GM21360 (cell line): ENCODE data around the gene SACM1L.
"Not testable (repeated sequence)": the region's sequence is repeated elsewhere in the genome, so short reads cannot be mapped to it uniquely, and the experiment has no call there.

Experiments
- ATAC-seq: cut with Tn5 transposase; IDR thresholded peaks from one replicate; pipeline ENCODE4 v1.9.1; 2021; ENCODE audit warnings: mild to moderate bottlenecking, moderate library complexity; ENCODE audit not compliant: unreplicated experiment

Gene SACM1L

DNA sequence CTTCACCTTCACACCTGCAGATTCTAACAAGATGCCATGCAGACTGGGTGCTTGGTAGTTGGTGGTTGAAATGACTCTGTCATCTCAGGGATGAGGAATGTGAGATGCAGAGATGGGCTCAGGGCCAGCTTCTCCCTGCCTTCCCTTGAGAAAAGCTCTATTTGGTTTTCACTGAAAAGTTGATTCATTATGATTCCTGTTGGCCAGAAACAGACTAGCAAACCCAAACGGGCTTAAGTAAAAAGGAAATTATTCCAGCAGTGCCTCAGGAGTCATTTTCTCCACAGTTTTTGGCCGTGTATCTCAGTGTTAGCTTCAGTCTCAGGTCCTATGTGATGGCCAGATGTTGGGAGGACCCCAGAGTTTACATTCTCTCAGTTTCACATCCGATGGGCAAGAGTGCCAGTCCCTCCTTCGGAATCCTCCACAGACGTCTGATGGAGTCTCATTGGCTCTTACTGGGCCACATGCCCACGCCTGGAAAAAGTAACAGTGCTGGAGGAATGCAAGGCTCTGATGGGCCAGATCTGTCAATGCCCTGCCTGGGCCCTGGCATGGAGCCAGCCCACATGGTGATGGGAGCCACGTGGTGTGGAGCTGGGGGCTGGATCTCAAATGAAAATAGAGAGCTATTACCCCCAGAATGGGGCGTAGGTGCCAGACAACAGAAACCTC lies 22.3 kb upstream of the SACM1L start:
- no peak for ATAC-seq

DNA sequence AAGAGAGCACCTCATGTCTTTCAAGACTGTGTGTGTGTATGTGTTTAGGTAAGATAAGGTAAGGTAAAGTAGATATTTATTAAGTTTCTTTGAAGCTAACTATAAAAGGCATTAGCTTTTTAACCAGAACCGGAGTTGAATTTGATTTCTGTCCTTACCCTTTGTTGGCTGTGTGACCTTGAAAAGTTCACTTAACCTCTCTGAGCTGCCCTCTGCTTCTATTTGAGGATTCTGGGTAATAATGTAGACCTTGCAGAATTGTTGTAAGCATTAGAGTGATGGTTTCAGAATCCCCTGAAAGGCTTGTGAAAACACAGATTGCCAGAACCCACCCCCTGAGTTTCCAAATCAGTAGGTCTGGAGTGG lies 21.6 kb upstream of the SACM1L start:
- no peak for ATAC-seq

DNA sequence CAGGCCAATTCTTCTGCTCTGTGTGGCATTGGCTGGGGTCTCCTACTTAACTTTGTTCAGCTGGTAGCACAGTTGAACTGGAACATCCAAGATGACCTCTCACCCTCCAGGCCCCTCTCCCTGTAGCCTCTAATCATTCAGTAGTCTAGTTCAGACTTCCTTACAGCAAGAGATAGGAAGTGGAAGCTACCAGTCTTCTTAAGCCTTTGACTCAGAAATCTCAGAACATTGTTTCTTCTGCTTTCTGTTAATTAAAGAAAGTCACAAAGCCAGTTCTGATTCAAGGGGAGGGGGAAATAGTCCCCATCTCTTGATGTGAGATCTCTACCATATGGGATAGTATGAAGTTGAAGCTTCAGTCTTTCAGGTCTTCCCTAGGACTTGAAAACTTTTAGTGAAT lies 18.8 kb upstream of the SACM1L start:
- no peak for ATAC-seq

DNA sequence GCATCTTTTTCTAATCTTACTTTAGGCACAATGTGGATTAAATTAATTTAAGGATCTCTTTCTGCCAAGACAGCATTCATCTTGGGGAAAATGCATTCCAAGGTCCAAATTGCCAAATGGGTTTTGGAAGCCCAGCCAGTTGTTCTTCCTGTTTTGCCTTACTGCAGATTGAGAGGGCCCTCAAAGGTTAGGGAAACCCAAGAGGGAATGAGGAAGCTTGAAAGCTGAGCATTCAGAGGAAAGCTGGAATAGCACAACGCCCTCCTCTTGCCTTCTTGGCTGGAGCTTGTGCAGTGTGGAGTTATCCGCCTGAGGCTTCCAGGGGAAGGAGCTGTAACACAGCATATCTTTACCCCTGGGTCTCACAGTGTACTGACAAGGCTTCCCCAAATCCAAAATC lies 18.2 kb upstream of the SACM1L start:
- no peak for ATAC-seq

DNA sequence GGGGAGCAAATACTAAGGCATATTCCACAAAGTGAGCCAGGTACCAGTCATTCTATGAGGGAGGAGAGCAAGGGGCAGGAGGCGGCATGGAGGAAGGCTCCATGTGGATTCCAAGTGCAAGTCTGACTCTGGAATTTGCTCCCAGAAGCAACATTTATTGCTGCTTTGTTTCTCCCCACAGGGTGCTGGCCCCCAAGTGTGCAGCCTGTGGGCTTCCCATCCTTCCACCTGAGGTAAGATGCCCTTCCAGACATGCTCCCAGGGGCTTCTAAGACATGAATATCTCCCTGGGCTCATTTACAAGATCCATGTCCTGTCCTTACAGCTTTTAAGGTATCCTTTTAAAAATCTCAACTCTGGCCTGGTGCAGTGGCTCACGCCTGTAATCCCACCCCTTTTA lies 15.9 kb upstream of the SACM1L start:
- ATAC-seq, result no peak

DNA sequence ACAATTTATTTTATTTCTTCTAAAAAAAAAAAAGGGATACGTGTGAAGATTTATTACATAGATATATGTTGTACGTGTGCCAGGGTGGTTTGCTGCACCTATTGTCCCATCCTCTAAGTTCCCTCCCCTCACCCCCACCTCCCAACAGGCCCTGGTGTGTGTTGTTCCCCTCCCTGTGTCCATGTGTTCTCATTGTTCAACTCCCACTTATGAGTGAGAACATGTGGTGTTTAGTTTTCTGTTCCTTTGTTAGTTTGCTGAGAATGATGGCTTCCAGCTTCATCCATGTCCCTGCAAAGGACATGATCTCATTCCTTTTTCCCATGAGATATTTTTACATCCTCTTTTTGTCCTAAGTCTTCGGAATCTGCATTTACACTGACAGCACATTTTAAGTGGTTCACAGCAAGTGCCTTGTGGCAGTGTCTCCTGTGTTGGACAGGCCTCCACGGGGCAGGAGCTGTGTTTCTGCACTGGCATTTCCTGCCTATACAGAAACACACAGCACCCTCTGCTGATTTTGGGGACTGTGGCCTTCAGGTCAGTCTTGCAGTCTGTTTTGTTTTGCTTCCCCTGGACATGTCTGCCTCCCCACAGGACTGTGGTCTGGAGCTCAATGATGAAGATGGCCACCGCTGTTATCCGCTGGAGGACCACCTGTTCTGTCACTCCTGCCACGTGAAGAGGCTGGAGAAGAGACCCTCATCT lies 12.7 kb upstream of the SACM1L start:
- no peak for ATAC-seq

DNA sequence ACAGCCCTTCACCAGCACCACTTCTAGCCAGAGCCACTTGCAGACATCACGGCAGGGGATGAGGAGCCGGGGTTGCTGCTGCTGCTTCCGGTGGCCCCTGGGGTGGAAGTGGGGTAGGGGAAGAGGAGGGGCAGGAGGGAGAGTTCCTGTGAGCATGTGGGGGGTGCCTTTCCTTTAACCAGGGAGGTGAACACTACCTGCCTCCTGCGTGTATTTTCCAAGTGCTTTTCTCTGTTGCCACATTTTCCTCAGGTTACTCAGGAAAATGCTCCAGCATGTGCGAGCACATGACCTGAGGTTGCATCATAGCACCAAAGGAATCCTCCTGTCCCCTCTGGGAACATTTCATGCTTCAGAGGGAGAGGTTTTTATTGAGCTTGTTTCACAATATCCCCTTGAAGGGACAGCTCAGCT lies 12.2 kb upstream of the SACM1L start:
- no peak for ATAC-seq

DNA sequence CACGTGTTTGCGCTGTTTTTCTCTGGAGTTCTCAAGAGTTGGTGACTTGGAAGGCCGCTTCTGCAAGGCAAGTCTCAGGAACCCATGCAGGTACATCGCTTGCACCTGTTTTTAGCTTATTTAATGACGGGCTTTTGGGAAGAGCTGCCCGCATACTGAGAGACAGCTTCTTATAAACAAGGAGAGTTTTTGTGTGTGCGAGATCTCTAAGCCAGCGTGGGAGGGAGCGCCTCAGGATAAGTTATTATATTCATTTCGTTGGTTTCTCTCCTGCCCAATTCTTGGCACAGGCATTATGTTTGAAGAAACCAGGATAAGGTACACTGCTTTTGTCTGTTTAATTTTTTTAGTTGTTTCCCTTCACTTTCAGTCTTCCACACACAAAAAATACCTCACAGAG lies 11.4 kb upstream of the SACM1L start:
- ATAC-seq, result no peak

DNA sequence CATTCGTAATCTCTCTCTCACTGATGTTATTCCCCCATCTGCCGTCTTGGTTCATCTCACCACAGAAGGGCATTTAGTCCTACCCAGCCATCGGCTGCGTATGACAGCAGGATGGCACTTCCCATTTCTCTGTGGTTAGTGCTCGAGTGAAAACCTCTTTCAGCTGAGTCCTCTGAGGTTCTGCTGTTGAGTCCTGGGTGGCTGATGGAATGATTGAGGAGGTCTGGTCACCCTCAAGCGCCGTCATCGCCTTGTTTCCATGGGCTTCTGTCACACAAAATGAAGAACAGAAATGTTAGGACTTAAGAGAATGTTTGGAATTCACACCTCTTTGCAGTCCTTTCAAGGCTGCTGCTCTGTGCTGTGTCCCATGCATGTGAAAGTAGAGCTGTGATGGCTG lies 9.4 kb upstream of the SACM1L start:
- no peak for ATAC-seq

DNA sequence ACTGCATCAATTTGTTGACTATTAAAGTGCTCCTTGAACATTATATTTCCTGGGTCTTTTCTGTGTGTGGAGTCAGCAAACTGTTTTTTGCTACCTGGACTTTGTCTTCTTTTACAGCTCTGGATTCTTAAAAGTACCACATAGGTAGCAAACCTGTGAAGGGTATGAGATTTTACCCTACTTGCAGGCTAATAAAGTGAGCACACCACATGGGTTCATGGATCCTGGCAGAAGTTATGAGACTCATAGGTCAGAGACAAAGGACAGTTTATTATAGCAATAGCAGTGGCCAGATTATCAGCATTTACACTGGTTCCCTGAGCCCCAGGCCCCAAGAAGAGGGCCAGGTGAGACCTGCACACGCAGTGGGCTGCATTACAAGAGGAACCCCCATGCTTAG lies 8.0 kb upstream of the SACM1L start:
- ATAC-seq, result no peak

DNA sequence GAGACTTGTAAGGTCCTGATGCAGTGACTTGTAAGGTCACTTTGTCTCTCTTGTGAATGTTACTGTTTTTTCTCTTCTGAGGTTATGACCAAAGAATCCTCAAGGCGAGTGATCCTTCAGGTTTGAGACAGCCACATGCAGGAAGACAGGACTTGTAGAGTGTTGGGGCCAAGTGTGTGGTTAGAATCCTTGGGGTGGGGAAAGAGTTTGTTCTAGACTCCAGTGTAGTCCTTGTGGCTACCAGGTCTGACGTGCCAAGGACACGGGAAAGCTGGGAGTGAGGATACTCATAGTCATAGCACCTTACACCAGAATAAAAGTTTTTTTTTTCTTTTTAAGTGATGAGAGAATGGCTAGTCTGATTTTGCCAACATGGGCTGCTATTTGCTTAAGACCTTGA lies 7.3 kb upstream of the SACM1L start:
- no peak for ATAC-seq

DNA sequence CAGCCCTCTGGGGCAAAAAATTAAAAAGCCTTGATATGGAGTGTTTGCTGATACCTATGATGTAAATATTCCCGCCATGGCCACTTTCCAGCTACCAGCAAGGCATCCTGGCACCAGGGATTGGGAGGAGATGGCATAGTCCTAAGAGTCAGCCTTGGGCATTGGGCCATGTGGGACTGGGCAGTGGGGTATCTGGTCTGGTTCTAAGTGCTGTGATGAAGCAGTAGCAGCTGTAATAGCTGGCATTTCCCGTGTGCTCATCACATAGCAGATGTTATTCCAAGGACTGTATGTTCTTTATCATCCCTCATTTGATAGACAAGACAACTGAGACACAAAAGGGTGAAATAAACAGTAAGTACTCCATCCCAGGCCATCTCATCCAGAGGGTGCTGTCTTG lies 6.9 kb upstream of the SACM1L start:
- no peak for ATAC-seq

DNA sequence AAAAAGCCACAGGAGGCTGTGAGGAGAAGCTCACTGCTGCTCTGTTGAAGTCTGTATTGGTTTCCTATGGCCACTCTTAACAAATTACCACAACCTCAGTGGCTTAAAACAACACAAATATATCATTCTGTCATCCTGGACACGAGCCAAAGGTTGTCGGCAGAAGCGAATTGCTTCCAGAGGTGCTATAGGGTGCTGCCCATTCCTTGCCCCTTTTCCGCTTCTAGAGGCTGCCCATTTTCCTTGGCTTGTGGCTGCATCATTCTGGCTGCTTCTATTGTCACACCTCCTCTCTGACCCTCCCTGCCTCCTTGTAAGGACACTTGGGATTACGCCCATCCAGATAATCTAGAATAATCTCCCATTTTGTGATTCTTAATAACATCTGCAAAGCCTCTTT lies 6.4 kb upstream of the SACM1L start:
- ATAC-seq, result no peak

DNA sequence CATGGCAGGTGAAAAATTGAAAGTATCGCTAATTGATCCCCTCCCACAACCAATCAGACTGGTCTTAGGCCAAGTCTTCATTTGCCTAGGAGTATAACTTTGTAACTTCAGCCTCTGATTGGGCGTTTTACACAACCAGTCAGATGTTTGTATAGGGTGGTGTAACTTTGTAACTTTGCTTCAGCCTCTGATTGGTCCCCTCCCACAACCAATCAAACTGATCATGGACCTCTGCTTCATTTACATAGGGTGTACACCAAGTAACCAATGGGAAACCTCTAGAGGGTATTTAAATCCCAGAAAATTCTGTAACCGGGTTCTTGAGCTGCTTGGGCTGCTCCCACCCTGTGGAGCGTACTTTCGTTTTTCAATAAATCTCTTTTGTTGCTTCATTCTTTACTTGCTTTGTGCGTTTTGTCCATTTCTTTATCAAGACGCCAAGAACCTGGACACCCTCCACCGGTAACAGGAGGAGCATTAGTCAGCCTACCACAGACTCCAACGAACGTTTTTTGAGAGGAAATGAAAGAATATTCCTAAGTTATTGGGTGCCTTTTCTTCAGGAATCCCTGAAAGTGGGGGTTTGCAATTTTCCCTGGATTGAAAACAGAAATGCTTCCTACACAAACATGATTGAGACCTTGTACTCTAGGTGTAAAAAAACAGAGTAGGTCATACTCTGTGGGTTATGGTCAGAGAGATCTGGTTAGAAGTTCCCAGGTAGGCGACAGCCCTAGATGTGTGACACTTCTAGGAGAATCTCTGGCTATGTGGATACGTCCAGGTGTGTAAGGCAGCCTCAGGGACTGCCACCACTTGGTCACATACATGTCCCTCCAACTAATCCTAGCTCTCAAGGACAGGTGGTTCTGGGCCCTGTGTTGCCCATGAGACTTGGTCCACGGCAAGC lies 5.5 kb upstream of the SACM1L start:
- ATAC-seq, result no peak

DNA sequence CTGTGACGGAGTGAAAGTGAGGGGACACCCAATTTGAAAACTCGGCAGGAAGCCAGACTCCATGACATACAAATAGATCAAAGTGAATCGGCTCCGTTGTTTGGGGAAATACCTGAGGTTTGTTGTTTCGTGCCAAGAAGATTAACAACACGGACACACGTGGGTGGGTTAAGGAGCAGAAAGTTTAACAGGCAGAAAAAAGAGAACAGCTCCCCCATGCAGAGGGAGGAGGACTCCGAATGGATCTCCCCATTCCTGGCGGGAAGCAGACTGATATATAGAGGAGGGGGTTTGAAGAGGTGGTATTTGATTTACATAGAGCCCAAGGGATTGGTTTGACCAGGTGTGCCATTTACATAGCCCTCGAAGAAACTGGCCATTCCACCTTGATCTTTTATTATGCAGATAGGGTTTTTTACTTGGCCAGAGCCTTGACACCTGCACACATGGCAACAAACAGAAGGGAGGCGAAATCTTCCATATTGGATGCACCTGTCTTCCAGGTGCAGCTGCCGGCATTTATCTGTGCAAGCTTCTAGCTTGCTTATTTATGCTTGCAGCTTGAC lies 4.8 kb upstream of the SACM1L start:
- ATAC-seq, result no peak

DNA sequence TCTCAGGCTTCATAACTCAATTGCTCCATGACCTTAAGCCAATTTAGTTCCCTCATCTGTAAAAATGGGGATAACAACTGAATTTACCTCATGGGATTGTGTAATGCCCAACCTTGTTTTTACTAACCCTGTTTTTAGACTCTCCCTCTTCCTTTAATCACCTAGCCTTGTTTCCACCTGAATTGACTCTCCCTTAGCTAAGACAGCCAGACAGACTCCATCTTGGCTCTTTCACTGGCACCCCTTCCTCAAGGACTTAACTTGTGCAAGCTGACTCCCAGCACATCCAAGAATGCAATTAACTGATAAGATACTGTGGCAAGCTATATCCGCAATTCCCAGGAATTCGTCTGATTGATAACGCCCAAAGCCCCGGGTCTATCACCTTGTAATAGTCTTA lies 3.5 kb upstream of the SACM1L start:
- ATAC-seq, result not testable (repeated sequence)

DNA sequence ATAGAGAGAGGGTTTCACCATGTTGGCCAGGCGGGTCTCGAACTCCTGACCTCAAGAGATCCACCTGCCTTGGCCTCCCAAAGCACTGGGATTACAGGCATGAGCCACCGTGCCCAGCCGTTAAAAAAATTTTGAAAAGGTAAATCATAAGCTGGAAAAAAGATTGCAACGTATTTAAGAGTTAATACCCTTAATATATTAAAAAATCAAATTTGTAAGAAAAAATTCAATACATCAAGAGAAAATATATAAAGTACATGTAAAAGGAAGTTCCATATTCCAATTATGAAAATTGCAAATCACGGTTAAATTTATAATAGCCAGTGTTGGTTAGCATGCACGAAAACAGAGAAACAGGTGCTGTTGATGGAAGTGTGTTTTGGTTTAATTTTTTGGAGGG lies 2.3 kb upstream of the SACM1L start:
- no peak for ATAC-seq

DNA sequence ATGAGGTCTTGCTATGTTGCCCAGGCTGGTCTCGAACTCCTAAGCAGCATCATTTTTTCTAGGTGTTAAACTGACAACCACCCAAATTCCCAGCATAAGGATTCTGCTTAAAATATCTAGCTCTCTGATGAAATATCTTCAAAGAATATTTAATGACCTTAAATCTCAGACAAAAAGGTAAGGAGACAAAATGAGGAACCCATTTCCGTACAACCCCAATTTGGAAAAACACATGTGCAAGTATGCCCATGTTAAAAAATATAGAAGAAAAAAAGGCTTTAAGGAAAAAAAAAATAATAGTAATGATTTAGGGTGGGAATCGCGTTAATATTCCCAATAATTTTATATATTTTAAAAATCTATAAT lies 1.4 kb upstream of the SACM1L start:
- ATAC-seq, result no peak

DNA sequence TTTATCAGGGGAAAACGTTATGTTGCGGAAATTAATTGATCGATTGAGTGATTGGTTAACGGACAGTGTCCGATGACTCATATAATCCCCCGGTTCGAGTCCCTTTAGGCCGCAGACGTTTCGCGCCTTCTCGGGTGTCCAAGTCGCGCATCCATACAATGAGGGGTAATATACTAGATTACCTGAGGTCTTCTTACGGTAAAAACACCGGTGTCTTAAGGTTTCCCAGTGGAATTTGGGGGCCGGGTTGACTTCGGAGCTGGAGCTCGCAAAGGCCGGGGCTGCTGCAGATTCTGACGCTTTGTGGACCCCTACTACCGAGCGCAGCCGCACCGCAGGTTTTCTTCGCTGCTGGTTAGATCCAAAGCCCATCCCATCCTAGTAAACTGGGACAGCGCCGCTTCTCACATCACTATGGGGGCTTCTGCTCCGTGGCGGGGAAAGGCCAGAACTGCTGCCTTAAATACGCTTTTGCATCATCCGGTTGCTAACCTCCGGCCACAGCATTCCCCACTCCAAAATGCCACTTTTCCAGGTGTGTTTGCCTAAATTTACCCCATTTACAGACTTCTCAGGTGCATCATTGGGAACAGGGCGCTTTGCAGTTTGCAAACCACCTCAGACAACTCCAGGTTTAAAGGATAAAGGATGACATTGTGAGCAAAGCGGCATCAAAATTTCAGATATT lies 858 bp upstream of the SACM1L start:
- ATAC-seq, result no peak

DNA sequence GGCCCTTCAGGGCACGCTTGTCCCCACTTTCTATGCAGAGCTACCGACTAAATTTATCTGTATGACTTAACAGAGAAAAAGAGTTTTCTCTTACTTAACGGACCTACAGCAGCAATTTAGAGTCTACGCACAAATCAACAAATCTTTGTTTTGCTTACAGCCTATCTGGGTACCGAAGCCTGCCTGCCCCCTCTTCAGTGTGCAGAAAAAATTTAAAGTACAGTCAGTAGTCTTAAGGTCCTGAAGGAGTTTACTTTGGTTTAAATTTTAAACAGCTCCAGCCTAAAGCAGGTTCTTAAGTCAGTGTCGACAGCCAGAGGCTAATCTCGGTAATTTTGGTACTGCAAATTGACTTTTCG lies 570 bp downstream of the SACM1L start:
- ATAC-seq, result no peak

DNA sequence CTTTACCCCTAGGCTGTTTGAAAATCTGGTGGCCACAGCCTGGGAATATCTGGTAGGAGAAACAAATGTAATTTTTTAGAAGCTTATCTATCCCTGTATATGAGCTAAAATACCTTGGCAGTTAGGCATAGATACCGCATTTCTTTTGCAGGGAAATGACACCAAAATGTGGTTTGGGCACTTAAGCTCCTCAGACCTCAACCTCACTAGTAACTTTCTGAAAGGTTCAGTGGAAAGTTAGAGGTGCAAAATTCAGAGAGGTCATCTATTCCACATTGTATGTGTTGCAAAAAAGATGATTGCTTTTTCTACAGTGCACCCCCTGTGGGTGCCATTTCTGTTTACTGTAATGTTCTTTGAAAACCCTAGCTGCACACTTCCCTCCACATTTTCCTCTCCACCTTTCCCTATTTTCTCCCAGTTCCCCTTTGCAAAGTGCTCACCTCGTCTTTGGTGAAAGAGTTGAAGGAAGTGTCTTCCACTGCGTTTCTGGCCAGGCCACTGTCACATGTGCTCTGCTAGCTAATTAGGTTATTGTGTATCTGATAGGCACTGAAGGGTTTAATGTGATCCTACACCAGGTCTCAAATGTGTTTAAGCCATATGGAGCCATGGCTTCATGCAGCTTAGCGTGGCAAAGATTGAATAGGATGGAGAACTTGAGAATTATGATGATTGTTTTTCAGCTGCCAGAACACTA lies 1.3 kb downstream of the SACM1L start:
- ATAC-seq, result no peak
